Immature natural killer cell (primary cell): ENCODE results near the gene METAP1D. TPM values are rescaled to one million over a fixed set of nuclear protein-coding genes. Genes with fewer than 3 reads are reported as not detected.
A peak's percentile ranks its signal among the peaks of the same experiment; 100 is the strongest.

Experiments used
- DNase-seq, 3 donors: peaks; one replicate each; pipeline ENCODE4 v3.0.0; 2022; ENCODE audit warnings: mixed read lengths in 1 of 3
- H3K27ac Mint-ChIP-seq, 6 donors: one replicate each; pipeline ENCODE4 v1.8.0; 2020; ENCODE audit warnings: mixed read lengths in 6 of 6, mild to moderate bottlenecking in 5 of 6, inconsistent platforms in 4 of 6, moderate library complexity in 3 of 6
- H3K27me3 Mint-ChIP-seq, 3 donors: one replicate each; pipeline ENCODE4 v1.8.0; 2020 to 2021; ENCODE audit warnings: low read depth in 3 of 3, mild to moderate bottlenecking in 3 of 3, mixed read lengths in 3 of 3, moderate library complexity in 3 of 3, inconsistent platforms in 1 of 3
- H3K36me3 Mint-ChIP-seq, 3 donors: one replicate each; pipeline ENCODE4 v1.8.0; 2020; ENCODE audit warnings: mixed read lengths in 3 of 3, inconsistent platforms in 2 of 3, mild to moderate bottlenecking in 2 of 3
- H3K4me1 Mint-ChIP-seq, 2 donors: one replicate each; pipeline ENCODE4 v1.8.0; 2020; ENCODE audit warnings: inconsistent platforms in 2 of 2, mild to moderate bottlenecking in 2 of 2, mixed read lengths in 2 of 2, moderate library complexity in 1 of 2
- H3K4me3 Mint-ChIP-seq, 5 donors: one replicate each; pipeline ENCODE4 v1.8.0; 2020; ENCODE audit warnings: mild to moderate bottlenecking in 5 of 5, mixed read lengths in 5 of 5, inconsistent platforms in 3 of 5, moderate library complexity in 3 of 5
- H3K9me3 Mint-ChIP-seq, 6 donors: one replicate each; pipeline ENCODE4 v1.8.0; 2020; ENCODE audit warnings: mild to moderate bottlenecking in 6 of 6, mixed read lengths in 6 of 6, inconsistent platforms in 4 of 6, moderate library complexity in 3 of 6
- polyA plus RNA-seq, 3 donors: library from polyadenylated mRNA; unstranded; fragments of 300-500 nt; fragmentation: Illumina TruSeq; gene quantifications; one replicate each; pipeline ENCODE4 v1.2.3, GENCODE V29; 2021

Gene METAP1D
- 1 to 10 TPM in 1 of 3 donors, under 1 TPM in 1, not detected in 1; 0.46 to 2.2 TPM for polyA plus RNA-seq

DNA sequence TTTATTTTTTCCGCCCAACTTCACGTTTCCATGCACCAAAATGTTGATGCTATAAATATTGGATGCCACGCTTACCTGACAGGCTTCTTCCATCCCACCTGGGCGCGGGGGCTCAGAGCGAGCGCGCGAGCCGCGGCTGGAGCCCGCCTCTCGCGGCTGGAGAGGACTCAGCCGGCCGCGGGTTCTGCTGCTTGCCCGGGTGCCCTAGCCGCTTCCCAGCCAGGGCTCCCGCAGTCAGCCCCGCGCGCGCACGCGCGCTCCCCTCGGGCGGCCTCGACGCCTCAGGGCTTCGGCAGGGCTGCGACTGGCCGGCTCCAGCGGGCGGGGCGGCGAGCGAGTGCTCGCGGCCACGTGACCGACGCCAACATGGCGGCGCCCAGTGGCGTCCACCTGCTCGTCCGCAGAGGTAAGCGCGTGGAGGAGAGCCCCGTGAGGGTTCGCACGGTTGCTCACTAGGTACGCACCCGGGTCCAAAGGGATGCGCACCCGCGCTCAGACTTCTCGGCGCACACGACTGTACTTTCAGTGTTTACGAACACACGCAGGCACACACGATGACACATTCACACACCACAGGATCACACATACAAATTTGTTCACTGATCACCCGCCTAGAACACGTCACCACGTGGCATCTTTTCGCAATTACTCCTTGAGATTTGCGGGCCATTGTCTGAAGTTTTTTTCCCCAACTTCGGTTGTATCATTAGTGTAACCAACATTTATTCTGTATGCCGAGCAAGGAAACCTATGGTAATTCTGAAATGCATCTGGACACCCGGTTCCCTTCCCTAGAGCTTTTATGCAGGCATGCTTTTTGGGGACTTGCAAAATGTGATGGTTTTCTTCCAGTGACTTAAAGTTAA is at the start of gene METAP1D:
Gene METAP1D, plus strand, starts transcription at position 350 of the 866 bp plus-strand sequence. Its CDS starts 17 bp downstream, at position 367.
- Mint-ChIP-seq H3K36me3 (no peaks in the 10 kb centered on the region), H3K4me3 (peak within 1 kb of the TSS; percentile 88 to 96 (median 92)), H3K4me1 (peaks cover 12 to 18% of the 10 kb centered on the region in 2 donors), H3K27ac (peak within 1 kb of the TSS; percentile 56 to 82 (median 75)), H3K27me3 (peaks cover 5 to 10% (median 5%) of the 10 kb centered on the region in 3 donors), H3K9me3 (no peaks in the 10 kb centered on the region)
- peak; percentile 80 to 86 (median 84) for DNase-seq

DNA sequence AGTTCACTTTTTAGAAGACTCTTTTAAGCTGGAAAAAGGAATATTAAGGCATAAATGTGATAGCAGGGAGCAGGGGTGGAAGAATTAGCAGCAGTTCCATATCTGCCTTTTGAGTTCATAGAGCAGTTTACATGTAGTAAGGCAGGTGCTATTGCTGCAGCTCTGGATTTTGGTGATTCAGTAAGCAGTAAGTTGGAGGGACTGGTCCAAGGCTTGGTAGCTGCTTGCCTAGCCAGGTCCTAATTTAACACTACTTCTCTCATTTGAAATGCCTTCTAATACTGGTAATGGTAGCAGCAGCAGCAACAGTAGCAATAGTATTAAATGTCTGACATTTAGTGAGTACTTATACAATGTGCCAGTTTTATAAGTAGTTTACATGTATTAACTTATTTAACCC is 47.5 kb upstream of the METAP1D start:
- Mint-ChIP-seq H3K27ac (no peak overlapping the region), H3K4me3 (no peak overlapping the region), H3K27me3 (peaks cover 0 to 3% (median 0%) of the 10 kb centered on the region in 3 donors), H3K4me1 (peaks cover 16 to 17% of the 10 kb centered on the region in 2 donors), H3K36me3 (peaks cover 0 to 17% (median 11%) of the 10 kb centered on the region in 3 donors), H3K9me3 (no peaks in the 10 kb centered on the region)
- no peak for DNase-seq

GRCh38 chr2:171952748-171953147 is 47.0 kb upstream of the METAP1D start:
- H3K4me1 Mint-ChIP-seq = peaks cover 16 to 17% of the 10 kb centered on the region in 2 donors
- H3K27me3 Mint-ChIP-seq = peaks cover 0 to 3% (median 0%) of the 10 kb centered on the region in 3 donors
- H3K36me3 Mint-ChIP-seq = peaks cover 0 to 18% (median 11%) of the 10 kb centered on the region in 3 donors
- no peak overlapping the region for H3K4me3 Mint-ChIP-seq
- no peak overlapping the region for H3K27ac Mint-ChIP-seq
- no peak for DNase-seq
- no peaks in the 10 kb centered on the region for H3K9me3 Mint-ChIP-seq

- peaks cover 0 to 3% (median 1%) of the 10 kb centered on the region in 3 donors for H3K27me3 Mint-ChIP-seq
- peaks cover 0 to 8% (median 8%) of the 10 kb centered on the region in 3 donors for H3K36me3 Mint-ChIP-seq
- DNase-seq = no peak
- no peak overlapping the region for H3K4me3 Mint-ChIP-seq
- no peaks in the 10 kb centered on the region for H3K9me3 Mint-ChIP-seq
- H3K4me1 Mint-ChIP-seq = peaks cover 22 to 24% of the 10 kb centered on the region in 2 donors
- peak overlapping the region in 1 of 6 donors; percentile 0 for H3K27ac Mint-ChIP-seq
Measured at GRCh38 chr2:171956135-171956825, 43.5 kb upstream of the METAP1D start.

- H3K36me3 Mint-ChIP-seq = peaks cover 0 to 8% (median 5%) of the 10 kb centered on the region in 3 donors
- H3K9me3 Mint-ChIP-seq = no peaks in the 10 kb centered on the region
- DNase-seq = peak in 1 of 3 donors; percentile 4
- peaks cover 23 to 24% of the 10 kb centered on the region in 2 donors for H3K4me1 Mint-ChIP-seq
- no peak overlapping the region for H3K27ac Mint-ChIP-seq
- H3K27me3 Mint-ChIP-seq = peaks cover 0 to 3% (median 1%) of the 10 kb centered on the region in 3 donors
- H3K4me3 Mint-ChIP-seq = no peak overlapping the region
Measured at GRCh38 chr2:171957061-171957460, 42.7 kb upstream of the METAP1D start.

GRCh38 chr2:171958475-171958874 is 41.3 kb upstream of the METAP1D start:
- Mint-ChIP-seq H3K36me3 (peaks cover 0 to 8% (median 4%) of the 10 kb centered on the region in 3 donors), H3K4me3 (no peak overlapping the region)
- DNase-seq = no peak

DNA sequence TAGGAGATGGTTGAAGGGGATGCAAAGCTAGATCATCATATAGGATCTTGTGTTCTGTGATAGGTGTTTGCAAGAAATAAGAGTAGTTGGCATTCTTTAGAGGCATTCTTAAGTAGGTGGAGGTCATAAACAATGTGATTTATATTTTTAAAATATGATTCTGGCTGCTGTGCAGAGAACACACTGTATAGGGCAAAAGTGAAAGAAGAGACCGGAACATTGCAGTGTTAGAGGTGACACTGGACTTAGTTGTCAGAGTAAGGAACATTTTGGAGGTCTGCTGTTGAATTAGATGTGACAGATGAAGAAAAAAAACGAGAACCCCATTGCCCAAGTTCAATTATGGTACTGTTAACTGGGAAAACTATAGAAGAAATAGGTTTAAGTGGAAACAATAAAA is 39.8 kb upstream of the METAP1D start:
- no peak for DNase-seq
- H3K27me3 Mint-ChIP-seq = peaks cover 0 to 3% (median 1%) of the 10 kb centered on the region in 3 donors
- no peaks in the 10 kb centered on the region for H3K9me3 Mint-ChIP-seq

More at GRCh38 chr2:171958475-171958874, 41.3 kb upstream of the METAP1D start:
- Mint-ChIP-seq H3K4me1 (peaks cover 25 to 29% of the 10 kb centered on the region in 2 donors), H3K27ac (no peak overlapping the region), H3K27me3 (peaks cover 0 to 3% (median 1%) of the 10 kb centered on the region in 3 donors), H3K9me3 (no peaks in the 10 kb centered on the region)

DNA sequence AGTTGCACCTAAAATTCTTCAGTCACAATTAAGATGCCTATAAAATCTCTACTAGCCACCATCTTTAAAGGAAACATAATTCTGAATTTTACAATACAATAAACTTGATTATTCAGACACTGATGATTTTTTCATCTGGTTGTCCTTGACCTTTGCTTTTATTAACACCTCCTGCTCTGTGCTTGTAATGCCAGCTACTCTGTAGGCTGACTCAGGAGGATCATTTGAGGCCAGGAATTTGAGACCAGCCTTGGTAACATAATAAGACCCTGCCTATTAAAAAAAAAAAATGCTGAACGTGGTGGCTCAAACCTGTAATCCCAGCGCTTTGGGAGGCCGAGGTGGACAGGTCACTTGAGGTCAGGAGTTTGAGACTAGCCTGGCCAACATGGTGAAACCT is 39.2 kb upstream of the METAP1D start:
- H3K4me3 Mint-ChIP-seq = no peak overlapping the region
- no peak overlapping the region for H3K27ac Mint-ChIP-seq
- H3K9me3 Mint-ChIP-seq = no peaks in the 10 kb centered on the region
- peaks cover 0 to 1% (median 0%) of the 10 kb centered on the region in 3 donors for H3K27me3 Mint-ChIP-seq
- H3K4me1 Mint-ChIP-seq = peaks cover 12 to 14% of the 10 kb centered on the region in 2 donors
- DNase-seq = no peak
- peaks cover 0 to 3% (median 0%) of the 10 kb centered on the region in 3 donors for H3K36me3 Mint-ChIP-seq

More for the DNA sequence above, 39.8 kb upstream of the METAP1D start:
- H3K4me1 Mint-ChIP-seq = peaks cover 14 to 18% of the 10 kb centered on the region in 2 donors
- H3K27ac Mint-ChIP-seq = no peak overlapping the region
- no peak overlapping the region for H3K4me3 Mint-ChIP-seq
- H3K36me3 Mint-ChIP-seq = peaks cover 0 to 5% (median 0%) of the 10 kb centered on the region in 3 donors

DNA sequence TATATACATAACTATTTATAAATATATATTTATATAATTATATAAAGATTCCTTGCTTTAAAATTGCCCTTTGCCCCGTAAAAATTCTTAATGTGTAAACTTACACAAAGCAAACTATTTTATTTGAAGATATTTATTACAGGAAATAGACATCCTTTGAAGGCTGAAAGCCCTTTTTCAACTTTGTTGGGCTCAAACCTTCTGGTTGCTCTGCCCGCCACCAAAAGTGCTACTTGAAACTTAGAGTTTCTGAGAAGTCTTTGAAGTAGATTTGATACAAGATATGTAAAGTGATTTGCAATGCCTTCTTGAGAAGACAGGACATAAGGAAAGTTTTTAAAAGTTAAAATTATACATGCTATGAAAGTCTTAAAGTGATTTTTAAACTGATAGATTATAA is 36.6 kb upstream of the METAP1D start:
- DNase-seq = no peak
- Mint-ChIP-seq H3K4me3 (no peak overlapping the region), H3K27me3 (peaks cover 0 to 1% (median 0%) of the 10 kb centered on the region in 3 donors), H3K9me3 (no peaks in the 10 kb centered on the region), H3K36me3 (peaks cover 8 to 16% (median 13%) of the 10 kb centered on the region in 3 donors), H3K4me1 (peaks cover 8 to 14% of the 10 kb centered on the region in 2 donors), H3K27ac (no peak overlapping the region)

DNA sequence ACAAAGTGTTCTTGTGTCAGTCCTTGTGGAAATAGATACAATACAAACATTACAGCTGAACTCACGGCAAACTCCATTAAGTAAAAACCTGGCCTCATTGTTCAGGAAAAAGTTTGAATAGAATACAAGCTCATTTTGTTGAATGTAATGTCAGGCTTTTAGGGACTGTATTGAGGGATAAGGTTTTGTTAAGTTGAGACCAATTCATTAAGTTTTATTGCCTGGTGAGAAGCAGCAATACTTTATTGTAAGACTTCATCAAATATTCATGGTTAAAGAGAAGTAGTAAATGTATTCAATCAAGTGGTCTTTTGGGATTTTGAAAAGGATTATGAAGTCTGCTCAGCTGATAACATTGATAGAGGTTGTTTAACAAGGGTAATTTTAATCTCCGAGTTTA is 35.4 kb upstream of the METAP1D start:
- Mint-ChIP-seq H3K27ac (no peak overlapping the region), H3K4me3 (no peak overlapping the region)

GRCh38 chr2:171965238-171965637 is 34.5 kb upstream of the METAP1D start:
- Mint-ChIP-seq H3K27me3 (peaks cover 0 to 1% (median 0%) of the 10 kb centered on the region in 3 donors), H3K9me3 (no peaks in the 10 kb centered on the region), H3K4me3 (no peak overlapping the region), H3K36me3 (peaks cover 8 to 23% (median 13%) of the 10 kb centered on the region in 3 donors), H3K4me1 (peaks cover 6% of the 10 kb centered on the region in 2 donors), H3K27ac (no peak overlapping the region)
- DNase-seq = no peak

More for the DNA sequence above, 35.4 kb upstream of the METAP1D start:
- Mint-ChIP-seq H3K9me3 (no peaks in the 10 kb centered on the region), H3K27me3 (peaks cover 0 to 1% (median 0%) of the 10 kb centered on the region in 3 donors), H3K4me1 (peaks cover 8 to 14% of the 10 kb centered on the region in 2 donors), H3K36me3 (peaks cover 8 to 23% (median 13%) of the 10 kb centered on the region in 3 donors)
- DNase-seq = no peak

DNA sequence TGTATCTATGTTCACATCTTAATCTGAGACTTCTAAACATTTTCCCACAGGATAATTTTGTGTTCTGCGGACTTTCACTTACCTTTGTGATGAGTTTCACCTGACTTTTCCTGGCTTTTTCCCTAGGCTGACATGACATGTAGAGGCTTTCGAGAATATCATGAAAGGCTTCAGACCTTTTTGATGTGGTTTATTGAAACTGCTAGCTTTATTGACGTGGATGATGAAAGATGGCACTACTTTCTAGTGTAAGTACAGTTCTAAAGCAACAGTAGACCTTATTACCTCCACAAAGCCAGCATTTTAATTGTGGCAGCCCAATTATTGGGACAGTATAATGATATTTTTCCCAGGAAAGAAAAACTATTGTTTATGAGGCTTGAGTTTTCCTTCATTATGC is 34.1 kb upstream of the METAP1D start:
- DNase-seq = no peak
- Mint-ChIP-seq H3K9me3 (no peaks in the 10 kb centered on the region), H3K27me3 (no peaks in the 10 kb centered on the region), H3K27ac (no peak overlapping the region), H3K36me3 (peaks cover 8 to 23% (median 13%) of the 10 kb centered on the region in 3 donors), H3K4me1 (peaks cover 4 to 6% of the 10 kb centered on the region in 2 donors), H3K4me3 (no peak overlapping the region)

DNA sequence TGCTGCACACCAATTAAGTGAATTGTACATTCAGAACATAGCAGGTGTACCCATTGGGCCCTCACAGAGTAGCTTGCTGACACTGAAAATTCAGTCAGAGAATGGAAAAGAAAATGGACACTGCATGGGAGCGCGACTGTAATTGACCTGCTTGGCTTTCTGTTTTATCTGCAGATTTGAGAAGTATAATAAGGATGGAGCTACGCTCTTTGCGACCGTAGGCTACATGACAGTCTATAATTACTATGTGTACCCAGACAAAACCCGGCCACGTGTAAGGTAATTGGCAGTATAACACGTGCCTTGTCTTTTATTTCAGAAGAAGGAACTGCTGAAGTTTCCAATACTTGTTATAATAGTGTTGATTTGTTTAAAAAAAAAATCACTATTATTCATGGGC is 33.5 kb upstream of the METAP1D start:
- H3K27ac Mint-ChIP-seq = no peak overlapping the region
- no peak overlapping the region for H3K4me3 Mint-ChIP-seq
- peaks cover 3 to 6% of the 10 kb centered on the region in 2 donors for H3K4me1 Mint-ChIP-seq
- no peaks in the 10 kb centered on the region for H3K27me3 Mint-ChIP-seq
- DNase-seq = no peak
- H3K36me3 Mint-ChIP-seq = peaks cover 8 to 24% (median 14%) of the 10 kb centered on the region in 3 donors
- no peaks in the 10 kb centered on the region for H3K9me3 Mint-ChIP-seq
